A549 (cell line): ENCODE results near the gene CUL4B.

ENCODE experiments used
- CHD4 ChIP-seq: fragments of 200-600 bp; sonication (generic); IDR thresholded peaks from 2 replicates; pipeline ENCODE4 v1.6.1; 2016; ENCODE audit warnings: antibody characterized with exemption, mild to moderate bottlenecking, borderline replicate concordance
- CTCF ChIP-seq: fragments of >200 bp; sonication (Bioruptor Twin); formaldehyde crosslinking; IDR thresholded peaks from 3 replicates; pipeline ENCODE4 v1.5.1; 2016
- EP300 ChIP-seq, 2 experiments: fragments of >200 bp; sonication (Bioruptor Twin); formaldehyde crosslinking; IDR thresholded peaks; 2 replicates in 1 of 2; 3 replicates in 1 of 2; pipeline ENCODE4 v1.6.1; 2016 to 2017
- HEYL ChIP-seq: fragments of 250-450 bp; sonication (Bioruptor Pico); IDR thresholded peaks from 2 replicates; pipeline ENCODE4 v1.8.0; 2021; ENCODE audit warnings: mild to moderate bottlenecking, moderate library complexity
- MYC ChIP-seq: IDR thresholded peaks from 2 replicates; pipeline ENCODE4 v1.6.1; 2012; ENCODE audit warnings: mild to moderate bottlenecking, inconsistent platforms, low read length, improper control_type of control experiment, borderline replicate concordance
- PBX3 ChIP-seq: IDR thresholded peaks from 2 replicates; pipeline ENCODE4 v1.6.1; 2012
- RFX5 ChIP-seq: fragments of 450-650 bp; IDR thresholded peaks from 2 replicates; pipeline ENCODE4 v1.7.1; 2014; ENCODE audit warnings: antibody characterized with exemption, mild to moderate bottlenecking, moderate library complexity
- RNF2 ChIP-seq: fragments of 200-600 bp; sonication (generic); IDR thresholded peaks from 2 replicates; pipeline ENCODE4 v1.6.1; 2016; ENCODE audit warnings: low read depth, mild to moderate bottlenecking, antibody characterized with exemption, moderate library complexity, borderline replicate concordance
- SMC3 ChIP-seq: fragments of >200 bp; sonication (Bioruptor Twin); formaldehyde crosslinking; IDR thresholded peaks from 3 replicates; pipeline ENCODE4 v1.6.1; 2018; ENCODE audit warnings: inconsistent platforms
- SREBF2 ChIP-seq: fragments of 450-650 bp; IDR thresholded peaks from 2 replicates; pipeline ENCODE4 v1.6.1; 2014; ENCODE audit warnings: mild to moderate bottlenecking, moderate library complexity
- TP53 ChIP-seq: fragments of 250-450 bp; sonication (Bioruptor Pico); IDR thresholded peaks from 2 replicates; pipeline ENCODE4 v1.5.0; 2021; ENCODE audit warnings: mild to moderate bottlenecking, moderate library complexity
- ZFP36 ChIP-seq: fragments of 450-650 bp; IDR thresholded peaks from 2 replicates; pipeline ENCODE4 v1.6.1; 2014; ENCODE audit warnings: borderline replicate concordance; ENCODE audit not compliant: partially characterized antibody

DNA sequence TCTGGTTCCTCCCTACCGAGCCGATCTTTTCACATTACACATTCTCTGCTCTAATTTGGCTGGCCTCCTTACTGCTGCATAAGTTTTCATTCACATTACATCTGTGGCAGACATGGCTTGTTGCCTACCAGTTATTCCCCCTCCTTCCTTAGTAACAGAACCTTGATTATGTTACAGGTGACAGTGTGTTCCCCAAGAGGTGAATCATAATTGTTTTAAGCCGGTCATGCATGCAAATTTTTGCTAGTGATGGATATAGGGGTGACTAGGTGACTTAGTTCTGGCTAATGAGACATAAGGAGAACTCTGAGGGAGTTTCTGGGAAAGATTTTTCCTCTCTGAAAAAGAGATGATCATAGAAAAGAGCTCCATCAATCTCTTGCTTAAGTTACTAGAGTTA lies 83.3 kb downstream of the CUL4B start:
- no peak for TF ChIP-seq HEYL (CRISPR knock-in tag)
- no peak for TF ChIP-seq CTCF
- TF ChIP-seq CHD4, result no peak
- TF ChIP-seq EP300 (IDR thresholded peaks at IDR 0.05), result no peak
- TF ChIP-seq MYC, result no peak
- no peak for TF ChIP-seq ZFP36
- TF ChIP-seq SREBF2, result no peak
- TF ChIP-seq RNF2, result no peak
- no peak for TF ChIP-seq TP53 (CRISPR knock-in tag)
- TF ChIP-seq RFX5, result no peak
- no peak for TF ChIP-seq SMC3
- TF ChIP-seq PBX3, result no peak
